HG03108 (cell line): ENCODE results near the gene SNED1.

ENCODE experiments used
- ATAC-seq: cut with Tn5 transposase; IDR thresholded peaks from one replicate; pipeline ENCODE4 v1.9.1; 2021; ENCODE audit warnings: moderate library complexity; ENCODE audit not compliant: unreplicated experiment

Gene SNED1

DNA sequence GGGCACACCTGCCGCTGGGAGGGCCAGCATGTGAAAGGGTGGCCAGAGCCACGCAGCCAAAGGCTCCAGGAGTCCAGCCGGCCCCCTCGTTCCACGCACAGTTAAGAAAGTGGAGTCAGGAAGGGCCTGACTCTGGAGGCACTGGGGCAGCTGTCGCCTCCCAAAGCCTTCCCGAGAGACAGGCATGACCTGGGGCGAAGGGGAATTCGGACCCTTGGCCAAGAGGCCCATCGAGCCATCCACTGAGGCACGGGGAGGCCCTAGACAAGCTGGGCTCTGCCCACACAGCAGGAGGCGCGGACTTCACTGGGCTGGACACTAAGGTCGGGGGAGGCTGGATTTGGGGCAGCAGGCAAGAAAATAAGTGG lies 38.5 kb upstream of the SNED1 start:
- ATAC-seq = no peak

DNA sequence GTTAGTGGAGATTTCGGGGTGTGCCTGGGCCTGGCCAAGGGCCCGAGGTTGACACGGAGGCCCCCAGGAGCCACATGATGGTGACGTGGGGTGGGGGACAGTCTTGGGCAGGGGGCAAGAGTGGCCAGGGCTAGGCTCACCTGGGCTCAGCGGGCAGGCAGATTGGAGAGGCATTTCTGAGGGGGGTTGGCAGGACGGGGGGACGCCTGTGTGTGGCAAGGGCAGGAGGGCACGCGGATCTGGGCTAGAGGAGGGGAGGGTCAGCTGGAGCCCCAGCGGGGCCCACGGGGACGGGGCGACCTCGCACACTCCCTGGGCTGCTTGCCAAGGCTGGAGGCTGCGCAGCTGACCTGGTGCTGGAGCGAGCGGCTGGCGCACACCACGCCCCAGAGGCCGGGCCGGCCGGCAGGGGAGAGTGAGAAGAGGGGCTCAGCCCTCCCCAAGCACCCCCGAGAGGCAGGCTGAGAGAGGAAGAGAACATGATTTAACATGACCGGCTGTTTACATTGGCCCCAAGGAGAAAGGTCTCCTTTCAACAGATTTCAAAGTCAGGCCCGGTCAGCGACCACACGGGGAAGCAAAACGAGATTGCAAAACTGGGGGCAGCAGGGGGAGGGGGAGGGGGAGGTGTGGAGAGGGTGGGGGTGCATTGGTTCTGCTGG lies 38.0 kb upstream of the SNED1 start:
- no peak for ATAC-seq

DNA sequence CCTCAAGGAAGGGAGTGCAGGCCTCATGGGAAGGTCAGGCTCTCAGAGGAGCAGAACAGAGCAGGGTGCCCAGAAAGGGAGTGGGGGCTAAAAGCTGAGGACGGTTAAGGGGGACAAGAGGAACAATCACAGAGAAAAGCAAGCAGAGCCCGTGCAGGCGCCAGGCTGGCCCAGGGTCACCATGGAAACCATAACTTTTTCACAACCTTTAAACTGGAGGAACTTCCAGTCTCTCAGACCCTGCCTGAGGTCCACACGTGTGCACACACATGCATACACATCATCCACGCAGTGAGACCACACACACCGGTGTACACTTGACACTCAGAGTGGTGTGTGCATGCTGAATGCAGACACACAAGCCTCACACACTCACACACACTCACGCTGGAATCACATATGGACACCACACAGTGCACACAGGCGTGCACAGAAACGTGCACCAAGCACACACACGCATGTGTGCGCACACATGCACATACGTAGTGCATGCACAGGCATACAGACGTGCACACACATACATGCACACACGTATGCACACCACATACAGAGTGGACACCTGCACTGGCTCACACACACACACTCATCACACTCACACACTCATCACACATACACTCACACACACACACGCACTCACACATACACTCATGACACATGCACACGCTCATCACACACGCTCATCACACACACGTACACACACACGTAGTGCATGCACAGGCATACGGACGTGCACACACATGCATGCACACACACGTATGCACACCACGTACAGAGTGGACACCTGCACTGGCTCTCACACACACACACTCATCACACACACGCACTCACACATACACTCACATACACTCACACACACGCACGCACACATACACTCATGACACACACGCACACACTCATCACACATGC lies 37.2 kb upstream of the SNED1 start:
- ATAC-seq = no peak

DNA sequence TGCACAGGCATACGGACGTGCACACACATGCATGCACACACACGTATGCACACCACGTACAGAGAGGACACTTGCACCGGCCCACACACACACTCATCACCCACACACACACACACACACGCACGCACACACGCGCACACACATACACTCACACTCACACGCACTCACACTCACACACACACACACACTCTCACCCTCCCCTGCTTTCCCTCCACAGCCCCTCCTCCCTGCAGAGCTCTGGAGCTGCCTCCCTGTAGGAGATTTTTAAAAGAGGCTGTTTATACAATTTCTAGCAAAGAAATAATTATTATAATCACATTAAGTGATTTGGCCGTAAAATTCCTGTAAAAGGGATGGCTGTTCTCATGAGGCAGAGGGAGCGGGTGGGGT lies 36.5 kb upstream of the SNED1 start:
- ATAC-seq = no peak

DNA sequence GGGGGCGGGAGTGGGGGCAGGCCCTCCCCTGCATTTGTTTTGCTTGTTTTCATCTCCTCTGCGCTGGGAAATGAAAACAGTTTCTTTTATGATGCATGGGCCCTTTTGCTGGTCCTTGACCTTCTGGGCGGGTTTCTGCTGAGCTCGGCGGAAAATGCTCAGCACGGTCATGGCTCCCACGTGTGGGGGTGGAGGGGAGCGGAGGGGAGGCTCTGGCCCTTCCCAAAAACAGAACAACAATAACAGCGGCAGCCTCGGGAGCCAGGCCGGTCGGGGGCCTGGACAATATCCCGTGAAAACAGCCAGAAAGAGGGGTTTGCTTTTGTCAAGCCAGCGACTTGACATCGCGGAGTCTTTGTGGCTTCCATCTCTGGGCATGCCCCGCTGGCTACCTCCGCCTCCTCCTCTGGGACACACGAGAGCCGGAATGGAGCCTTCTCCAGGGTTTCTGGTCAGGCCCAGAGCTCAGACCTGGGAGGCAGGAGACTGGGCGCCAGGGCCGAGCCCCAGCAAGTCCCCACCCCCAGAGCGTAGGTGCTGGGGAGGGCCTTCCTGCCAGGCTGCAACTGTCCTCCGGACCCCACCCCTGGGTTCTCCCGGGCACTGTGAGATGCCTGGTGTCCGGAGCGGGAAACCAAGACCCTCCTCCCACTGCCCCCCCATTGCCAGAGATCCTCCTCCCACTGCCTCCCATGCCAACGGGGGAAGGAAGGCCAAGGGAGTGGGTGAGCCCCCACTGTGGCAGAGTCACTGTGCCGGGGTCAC lies 35.9 kb upstream of the SNED1 start:
- no peak for ATAC-seq

DNA sequence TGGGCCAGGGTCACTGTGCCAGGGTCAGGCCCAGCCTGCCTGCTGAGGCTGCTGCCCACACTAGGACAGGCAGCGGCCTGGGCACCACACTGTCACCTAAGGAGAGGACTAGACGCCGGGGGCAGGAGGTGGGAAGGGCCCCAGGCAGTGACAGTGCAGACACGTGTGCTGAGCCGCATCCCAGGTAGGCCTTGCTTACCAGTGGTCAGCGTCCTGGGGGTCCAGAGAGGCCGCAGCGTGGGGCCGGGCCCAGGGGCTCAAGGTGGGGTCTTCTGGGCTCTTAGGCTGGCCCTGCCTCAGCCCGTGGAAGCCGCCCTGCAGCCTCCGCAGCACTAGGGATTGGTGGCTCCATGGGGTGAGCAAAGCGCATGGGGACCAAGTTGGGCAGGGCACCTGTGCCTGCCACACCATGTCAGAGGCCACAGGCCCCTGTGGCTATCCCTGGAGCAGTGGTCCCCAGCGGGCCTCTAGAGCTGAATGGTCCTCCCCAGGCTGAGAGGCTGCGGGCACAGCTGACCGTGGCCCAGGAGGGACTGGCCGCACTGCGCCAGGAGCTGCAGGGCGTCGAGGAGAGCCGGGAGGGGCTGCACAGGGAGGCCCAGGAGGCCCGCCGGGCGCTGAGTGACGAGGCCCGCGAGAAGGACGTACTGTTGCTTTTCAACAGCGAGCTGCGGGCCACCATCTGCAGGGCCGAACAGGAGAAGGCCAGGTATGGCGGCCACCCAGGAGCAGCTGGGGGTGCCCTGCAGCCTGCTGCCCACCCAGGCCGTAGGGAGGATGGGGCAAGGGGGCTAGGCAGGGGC lies 35.2 kb upstream of the SNED1 start:
- ATAC-seq = no peak

DNA sequence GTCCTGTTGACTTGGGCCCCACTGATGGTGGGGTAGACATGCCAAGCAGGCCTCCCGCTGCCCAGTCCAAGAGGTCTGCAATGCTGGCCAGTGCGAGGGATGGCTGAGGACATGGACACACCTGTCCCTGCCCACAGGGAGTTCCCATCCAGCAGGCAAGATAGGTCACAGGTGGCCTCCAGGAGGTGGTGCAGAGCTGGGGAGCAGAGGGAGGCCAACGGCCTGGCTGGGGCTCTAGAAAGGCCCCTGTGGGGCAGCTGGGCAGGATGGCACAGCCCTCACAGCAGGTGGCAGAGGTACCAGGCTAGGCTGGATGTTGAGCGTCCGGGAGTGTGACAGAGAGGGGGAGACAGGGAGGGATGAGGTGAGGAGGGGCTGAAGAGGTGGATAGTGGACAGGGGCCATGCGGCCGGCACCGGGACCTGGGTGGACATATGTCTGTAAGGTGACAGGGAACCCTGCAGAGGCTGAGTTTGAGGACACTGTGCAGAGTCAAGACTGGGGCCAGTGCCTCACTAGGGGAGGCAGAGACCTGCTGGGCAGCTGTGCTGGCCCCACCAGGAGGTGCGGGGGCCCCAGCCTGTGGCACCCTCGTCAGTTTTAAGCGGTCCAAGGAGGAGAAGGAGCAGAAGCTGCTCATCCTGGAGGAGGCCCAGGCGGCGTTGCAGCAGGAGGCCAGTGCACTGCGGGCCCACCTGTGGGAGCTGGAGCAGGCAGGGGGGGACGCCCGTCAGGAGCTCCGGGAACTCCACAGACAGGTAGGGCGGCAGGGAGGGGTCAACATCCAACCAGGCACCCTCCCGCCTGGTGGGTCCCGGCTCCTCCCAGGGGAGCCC lies 34.3 kb upstream of the SNED1 start:
- ATAC-seq = no peak

DNA sequence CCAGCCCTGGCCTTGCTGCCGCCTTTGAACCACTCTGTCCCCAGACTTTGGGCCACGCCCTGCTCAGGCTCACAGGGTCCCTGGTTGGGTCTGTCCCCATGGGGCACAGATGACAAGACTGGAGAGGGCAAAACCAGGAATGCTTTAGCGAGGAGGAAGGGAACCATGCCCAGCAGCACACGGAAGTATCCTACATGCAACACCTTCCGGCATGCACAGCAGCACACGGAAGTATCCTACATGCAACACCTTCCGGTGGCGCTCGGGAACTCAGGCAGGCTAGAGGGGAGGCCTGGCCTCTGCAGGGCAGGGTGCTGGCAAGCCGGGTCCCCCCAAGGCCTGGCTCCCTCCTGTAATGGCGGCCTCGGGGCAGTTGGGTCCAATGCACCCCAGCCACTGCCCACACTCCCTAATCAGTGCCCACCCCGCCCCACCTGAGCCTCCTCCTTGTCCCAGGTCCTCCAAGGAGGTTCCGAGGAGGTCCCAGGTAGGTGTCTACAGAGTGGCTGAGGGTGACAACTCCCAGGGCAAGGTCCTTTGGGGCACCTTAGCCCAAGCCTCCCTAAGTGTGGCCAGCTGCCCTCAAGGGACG lies 33.6 kb upstream of the SNED1 start:
- ATAC-seq = no peak

DNA sequence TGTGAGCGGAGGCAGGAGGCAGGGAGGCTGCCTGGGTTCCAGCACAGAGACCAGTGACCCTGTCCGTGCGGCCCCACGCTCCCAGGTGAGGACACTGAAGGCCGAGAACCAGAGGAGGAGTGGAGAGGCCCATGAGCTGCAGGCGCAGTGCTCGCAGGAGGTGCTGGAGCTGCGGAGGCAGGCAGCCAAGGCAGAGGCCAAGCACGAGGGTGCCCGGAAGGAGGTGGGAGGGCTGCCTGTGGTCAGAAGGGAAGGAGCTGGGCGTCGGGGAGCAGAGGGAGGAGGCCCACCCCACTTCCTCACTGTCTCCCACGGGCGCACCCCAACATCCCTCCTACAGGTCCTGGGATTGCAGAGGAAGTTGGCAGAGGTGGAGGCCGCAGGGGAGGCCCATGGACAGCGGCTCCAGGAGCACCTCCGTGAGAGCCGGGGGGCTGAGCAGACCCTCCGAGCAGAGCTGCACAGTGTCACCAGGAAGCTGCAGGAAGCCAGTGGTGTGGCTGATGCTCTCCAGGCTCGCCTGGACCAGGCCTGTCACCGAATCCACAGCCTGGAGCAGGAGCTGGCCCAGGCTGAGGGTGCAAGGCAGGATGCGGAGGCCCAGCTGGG lies 33.0 kb upstream of the SNED1 start:
- no peak for ATAC-seq

DNA sequence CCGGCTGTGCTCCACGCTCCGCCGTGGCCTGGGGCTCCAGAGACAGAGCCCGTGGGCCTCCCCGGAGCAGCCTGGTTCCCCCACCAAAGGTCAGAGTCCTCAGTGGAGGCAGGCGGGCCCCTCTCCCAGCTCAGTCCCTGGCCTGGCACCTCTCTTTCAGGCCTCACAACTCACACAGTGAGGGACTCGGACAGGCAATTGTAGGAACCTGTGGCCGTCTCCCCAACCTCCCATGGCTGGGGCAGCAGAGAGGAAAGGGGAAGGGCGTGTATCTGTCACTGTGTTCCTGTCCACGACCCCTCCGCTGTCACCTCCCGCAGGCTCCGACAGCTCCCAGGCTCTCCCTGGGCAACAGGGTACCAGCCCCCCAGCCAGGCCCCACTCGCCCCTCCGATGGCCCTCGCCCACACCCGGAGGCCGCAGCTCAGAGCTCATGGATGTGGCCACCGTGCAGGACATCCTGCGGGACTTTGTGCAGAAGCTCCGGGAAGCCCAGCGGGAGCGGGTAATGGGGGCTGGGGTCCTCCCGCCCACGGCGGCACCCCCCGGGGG lies 32.4 kb upstream of the SNED1 start:
- no peak for ATAC-seq

DNA sequence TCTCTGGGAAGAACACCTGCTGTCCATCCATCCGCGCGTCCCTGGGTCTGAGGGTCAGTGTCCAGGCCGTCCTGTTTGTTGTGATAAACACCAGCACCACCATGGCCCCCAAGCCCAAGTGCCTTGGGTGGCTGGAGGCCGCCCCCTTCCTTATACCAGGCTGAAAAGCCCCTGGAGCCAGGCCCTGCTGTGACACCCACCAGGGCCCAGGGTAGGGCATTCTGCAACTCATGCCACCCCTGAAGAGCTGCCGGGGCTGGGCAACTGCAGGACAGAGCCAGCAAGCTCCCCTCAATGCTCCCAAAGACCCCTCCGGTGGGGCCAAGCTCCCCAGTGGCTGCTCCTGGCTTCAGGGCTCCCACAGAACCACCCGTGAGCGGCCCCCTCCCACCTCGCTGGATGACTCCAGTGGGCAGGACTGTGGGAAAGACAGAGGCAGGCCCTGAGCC lies 31.9 kb upstream of the SNED1 start:
- ATAC-seq = no peak

DNA sequence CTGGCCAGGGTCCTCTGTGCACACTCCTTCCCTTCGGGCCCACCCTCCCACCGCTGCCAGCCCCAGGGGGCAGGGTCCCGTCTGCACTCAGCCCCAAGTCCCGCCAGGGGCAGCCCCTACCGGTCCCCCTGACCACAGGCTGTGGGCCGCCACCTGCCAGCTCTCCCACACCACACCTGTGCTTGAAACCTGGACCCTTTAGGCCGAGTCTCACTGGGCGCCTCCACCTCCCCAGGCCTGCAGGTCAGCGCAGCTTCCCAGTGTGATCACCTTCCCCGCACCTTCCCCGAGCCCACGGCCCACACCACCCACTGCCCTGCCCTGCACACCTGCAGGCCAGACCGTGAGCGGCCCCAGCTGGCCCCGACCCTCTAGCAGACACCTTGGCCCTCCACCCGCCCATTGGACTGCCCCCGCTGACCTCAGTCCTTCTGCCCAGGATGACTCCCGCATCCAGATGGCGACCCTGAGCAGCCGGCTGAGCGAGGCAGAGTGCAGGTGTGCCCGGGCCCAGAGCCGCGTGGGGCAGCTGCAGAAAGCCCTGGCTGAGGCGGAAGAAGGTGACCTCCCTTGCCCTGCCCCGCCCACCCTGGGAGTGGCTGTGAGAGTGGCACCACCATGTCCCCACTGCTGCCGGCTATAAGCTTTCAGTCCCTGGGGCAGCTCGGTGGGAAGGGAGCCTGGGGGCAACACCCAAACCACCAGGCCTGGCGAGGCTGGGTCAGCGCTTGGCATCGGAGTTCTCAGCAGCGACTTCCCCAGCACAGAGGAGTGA lies 31.3 kb upstream of the SNED1 start:
- no peak for ATAC-seq

DNA sequence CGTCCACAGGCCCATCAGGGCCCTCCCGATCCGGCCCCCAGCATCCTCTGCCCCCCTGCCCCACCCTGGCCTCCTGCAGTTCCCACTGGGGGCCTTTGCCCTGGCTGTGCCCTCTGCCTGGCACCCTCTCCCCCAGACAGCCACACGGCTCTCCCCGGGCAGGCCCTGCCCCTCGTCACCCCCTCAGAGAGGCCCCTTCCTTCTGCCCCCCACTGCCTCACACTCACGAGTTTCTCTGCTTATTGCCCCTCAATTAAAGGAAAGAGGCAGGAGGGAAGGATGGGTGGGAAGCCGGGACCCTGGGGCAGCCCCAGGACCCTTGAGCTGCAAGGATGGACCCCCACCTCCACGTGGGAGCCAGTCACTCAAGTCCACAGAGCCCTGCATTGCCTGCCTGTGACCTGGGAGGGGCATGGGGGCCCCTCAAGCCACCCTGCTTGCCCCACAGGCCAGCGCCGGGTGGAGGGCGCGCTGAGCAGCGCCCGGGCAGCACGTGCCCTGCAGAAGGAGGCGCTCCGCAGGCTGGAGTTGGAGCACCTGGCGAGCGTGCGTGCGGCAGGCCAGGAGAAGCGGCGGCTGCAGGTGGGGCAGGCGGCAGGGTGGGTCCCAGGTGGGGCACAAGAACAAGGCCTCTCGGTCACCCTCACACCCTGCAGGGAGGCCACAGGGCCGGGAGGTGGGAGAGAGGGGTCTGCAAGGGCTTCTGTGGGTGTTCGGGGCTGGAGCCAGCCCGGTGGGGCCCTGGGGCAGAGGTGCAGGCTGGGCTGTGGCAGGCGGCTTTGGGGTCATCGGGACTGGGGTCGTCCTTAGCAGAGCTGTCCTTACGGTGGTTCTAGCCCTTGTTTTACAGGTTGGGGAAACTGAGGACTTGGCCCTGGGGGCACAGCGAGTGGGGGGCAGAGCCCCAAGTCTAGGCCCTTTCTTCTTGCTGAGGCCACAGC lies 30.5 kb upstream of the SNED1 start:
- ATAC-seq = no peak

DNA sequence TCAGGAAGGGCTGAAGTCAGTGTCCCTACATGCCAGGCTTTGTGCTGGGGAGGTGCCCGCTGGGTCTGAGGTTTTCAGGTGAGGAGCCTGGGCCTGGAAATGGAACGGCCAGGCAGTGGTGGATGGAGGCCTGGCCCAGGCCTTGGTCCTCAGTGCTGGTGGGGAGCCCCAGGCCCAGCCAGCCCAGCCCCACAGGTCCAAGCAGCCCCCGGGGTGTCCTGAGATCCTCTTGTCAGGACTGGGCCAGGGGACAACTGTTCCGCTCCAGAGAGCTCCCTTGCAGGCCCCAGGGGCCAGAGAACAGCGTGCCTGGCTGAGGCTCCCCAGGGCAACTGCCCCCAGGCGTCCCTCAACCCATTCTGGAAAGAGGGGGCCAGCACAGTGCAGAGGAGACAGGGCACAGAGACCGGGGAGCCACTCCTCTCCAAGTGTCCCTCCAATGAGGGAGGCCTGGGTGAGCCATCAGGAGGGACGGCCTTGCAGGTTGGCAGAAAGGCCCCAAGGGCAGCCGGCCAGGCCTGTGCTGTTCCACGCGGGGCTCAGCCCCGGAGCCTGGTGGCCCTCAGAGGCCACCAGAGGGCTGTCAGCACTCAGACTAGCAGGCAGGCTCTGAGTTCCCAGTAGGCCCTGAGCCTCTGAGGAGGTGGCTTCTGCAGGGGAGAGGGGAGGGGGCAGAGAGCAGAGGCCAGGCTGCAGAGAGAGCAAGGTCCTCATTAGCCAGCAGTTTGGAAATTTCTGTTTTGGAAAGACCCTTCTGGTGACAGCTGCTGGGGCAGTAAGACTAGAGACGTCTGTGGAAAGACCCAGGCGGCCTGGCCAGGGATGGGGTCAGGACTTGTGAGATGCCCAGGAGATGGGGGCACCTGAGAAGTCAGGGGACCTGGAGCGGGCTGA lies 29.4 kb upstream of the SNED1 start:
- no peak for ATAC-seq

DNA sequence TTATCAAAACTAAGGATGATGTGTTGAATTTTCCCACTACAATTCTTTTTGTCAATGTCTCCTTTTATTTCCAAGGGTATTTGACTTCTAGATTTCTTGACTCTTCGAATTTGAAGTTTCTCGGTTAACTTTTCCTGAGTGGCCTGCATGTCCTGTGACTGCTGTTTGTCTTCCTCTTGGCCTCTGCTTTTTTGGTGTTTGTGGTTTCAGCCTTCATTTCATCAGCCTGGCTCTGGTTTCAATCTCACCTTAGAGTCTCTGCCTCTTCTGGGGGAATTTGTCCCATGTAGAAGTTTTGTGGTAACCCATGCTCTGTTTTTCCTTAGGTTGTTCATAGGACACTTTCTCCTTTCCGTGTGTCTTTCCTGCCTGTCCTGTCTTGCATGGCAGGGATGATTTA lies 28.3 kb upstream of the SNED1 start:
- ATAC-seq = no peak

DNA sequence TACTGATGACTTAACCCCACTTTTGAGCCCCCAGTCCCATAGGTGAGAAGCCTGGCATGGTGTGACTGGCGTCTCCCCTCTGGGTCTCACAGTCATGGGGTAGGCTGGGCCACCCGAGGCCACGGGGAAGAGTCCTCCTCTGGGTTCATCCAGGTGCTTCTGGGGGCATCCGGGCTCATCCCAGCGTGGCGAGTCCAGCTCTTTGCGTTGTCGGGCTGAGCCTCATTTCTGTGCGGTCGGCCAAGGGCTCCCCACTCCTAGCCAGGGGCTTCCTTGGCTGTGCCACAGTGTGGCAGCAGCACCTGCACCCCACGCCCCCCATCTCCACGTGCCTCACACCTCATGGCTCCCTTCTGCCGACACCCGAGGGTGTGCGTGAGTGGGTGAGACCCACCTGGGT lies 27.6 kb upstream of the SNED1 start:
- no peak for ATAC-seq
